Occipital lobe (tissue), 2 donors: ENCODE measurements around the gene ANKRD33. TPM values are rescaled to one million over a fixed set of nuclear protein-coding genes. Genes with fewer than 3 reads are reported as not detected.

Source experiments
- DNase-seq: peaks from one replicate; lab custom pipeline; 2025; lab: John Stamatoyannopoulos, UW
- total RNA-seq: library from RNA; depleted of rRNA; stranded (reverse); fragments of >200 nt; gene quantifications from one replicate; pipeline ENCODE4 v1.2.3, GENCODE V29; 2014

Gene ANKRD33
- total RNA-seq, 1 donor from 2014 or later, result not detected

- DNase-seq, result no peak
Measured at GRCh38 chr12:51915951-51916350, 28.0 kb downstream of the ANKRD33 start.

GRCh38 chr12:51917041-51917590, 29.2 kb downstream of the ANKRD33 start:
- no peak for DNase-seq

- DNase-seq, result no peak
Measured at GRCh38 chr12:51917746-51918453, 30.0 kb downstream of the ANKRD33 start.

GRCh38 chr12:51920046-51920445, 32.1 kb downstream of the ANKRD33 start:
- no peak for DNase-seq

- DNase-seq, result no peak
Measured at GRCh38 chr12:51921017-51921725, 33.3 kb downstream of the ANKRD33 start.

- DNase-seq, result no peak
Measured at GRCh38 chr12:51922146-51922545, 34.2 kb downstream of the ANKRD33 start.

- DNase-seq, result no peak
Measured at GRCh38 chr12:51922762-51923505, 35.0 kb downstream of the ANKRD33 start.

- DNase-seq, result no peak
Measured at GRCh38 chr12:51923506-51924365, 35.8 kb downstream of the ANKRD33 start.

GRCh38 chr12:51924551-51925319, 36.8 kb downstream of the ANKRD33 start:
- DNase-seq, result no peak

- no peak for DNase-seq
Measured at GRCh38 chr12:51925346-51926063, 37.6 kb downstream of the ANKRD33 start.

GRCh38 chr12:51926064-51926632, 38.2 kb downstream of the ANKRD33 start:
- DNase-seq, result no peak

GRCh38 chr12:51926718-51927117, 38.8 kb downstream of the ANKRD33 start:
- DNase-seq, result no peak

GRCh38 chr12:51932218-51933076, 44.5 kb downstream of the ANKRD33 start:
- no peak for DNase-seq

- DNase-seq, result no peak
Measured at GRCh38 chr12:51934080-51934479, 46.2 kb downstream of the ANKRD33 start.

GRCh38 chr12:51937926-51938325, 50.0 kb downstream of the ANKRD33 start:
- no peak for DNase-seq

- no peak for DNase-seq
Measured at GRCh38 chr12:51938726-51939125, 50.8 kb downstream of the ANKRD33 start.

- no peak for DNase-seq
Measured at GRCh38 chr12:51941011-51941581, 53.2 kb downstream of the ANKRD33 start.
